ENCODE measurements around the gene GALNT6.
A peak's percentile ranks its signal among the peaks of the same experiment; 100 is the strongest.
"Not testable (repeated sequence)": the region's sequence is repeated elsewhere in the genome, so short reads cannot be mapped to it uniquely, and the experiment has no call there.

GALNT6 gene

DNA sequence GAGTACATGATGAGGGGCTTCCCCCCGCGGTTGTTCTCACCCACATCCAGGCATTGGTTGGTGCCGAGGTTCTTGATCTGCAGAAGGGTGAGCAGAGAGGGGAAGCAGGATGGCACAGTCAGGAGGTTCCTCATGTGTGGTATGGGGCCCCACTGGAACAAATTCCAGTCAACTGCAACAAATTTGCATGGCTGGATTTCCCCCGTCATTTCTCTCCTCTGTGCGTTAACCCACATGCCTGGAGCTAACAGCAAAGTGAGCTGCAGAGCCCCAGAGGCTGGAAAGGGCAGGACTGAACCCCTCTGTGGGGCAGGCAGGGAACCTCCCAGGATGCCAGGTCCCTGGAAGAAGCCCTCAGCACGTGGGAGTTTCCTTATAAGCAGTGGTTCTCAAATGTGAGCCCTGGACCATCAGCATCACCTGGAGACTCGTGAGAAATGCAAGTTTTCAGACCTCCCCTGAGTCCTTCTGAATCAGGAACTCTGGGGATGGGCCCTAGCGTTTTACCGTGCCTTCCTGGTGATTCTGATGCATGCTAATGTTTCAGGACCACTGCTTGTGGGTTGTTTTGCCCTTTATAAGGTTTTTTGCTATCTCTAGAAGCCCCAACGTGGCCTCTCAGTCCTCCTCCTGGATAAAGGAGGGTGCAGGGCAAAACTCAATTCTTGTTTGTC is 33.7 kb downstream of the GALNT6 start:
- no peak for DNase-seq (ENCODE audit: low spot score)

DNA sequence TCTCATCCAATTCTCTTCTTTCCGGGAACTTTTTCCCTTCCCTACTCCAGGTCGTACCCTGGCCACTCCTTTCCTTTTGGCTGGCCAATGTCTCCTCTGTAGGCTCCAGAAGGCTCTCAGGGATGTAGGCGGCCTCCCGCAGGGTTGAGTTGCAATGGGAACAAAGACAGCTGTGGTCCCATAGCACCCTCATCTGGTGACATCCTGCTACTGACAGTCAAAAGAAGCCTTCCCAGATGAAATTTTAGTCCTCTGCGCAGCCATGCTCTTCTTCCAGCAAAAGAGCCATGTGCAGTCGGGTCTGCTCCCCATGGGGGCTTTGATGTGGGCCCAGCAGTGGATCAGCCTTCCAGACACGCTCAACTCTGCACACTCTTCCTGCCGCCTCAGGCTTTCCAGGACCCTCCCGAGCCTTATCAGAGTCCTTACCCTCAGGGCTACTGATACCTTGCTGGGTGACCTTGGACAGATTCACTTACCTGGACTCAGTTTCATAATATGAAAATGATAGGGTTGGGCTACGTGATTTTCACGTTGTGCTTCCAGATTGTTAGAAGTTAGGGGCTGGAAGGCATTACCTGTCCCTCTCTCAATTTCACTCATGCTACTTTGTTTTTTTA is 39.2 kb downstream of the GALNT6 start:
- DNase-seq (ENCODE audit: low spot score) = peak; percentile 55

DNA sequence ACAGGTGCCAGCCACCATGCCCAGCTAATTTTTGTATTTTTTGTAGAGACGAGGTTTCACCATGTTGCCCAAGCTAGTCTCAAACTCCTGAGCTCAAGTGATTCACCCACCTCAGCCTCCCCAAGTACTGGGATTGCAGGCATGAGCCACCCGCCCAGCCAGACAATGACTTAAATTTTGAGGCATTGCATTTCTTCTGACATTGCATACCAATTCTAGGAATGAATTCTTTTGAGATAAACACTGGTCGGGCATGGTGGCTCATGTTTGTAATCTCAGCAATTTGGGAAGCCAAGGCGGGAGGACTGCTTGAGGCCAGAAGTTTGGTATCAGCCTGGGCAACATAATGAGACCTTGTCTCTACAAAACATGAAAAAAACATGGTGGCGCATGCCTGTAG is 42.2 kb downstream of the GALNT6 start:
- DNase-seq (ENCODE audit: low spot score) = peak; percentile 38

DNA sequence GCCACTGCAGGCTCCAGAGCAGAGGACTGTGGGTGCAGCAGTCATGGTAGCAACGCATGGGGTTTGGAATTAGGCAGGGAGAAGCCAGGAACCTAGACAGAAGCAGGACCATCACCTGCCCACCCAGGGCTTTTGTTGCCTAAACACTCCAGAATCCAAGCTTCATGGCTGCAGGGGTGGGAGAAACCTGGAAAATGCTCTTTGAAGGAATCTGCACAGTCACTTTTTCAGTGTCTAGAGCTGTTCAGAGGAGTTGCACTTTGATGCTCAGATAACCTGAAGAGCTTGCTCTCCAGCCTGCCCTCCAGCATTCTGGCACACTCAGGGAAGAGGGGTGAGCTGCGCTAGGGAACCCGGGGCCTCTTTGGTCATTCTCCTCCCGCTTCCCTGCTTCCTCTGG is 43.1 kb downstream of the GALNT6 start:
- DNase-seq (ENCODE audit: low spot score) = no peak

DNA sequence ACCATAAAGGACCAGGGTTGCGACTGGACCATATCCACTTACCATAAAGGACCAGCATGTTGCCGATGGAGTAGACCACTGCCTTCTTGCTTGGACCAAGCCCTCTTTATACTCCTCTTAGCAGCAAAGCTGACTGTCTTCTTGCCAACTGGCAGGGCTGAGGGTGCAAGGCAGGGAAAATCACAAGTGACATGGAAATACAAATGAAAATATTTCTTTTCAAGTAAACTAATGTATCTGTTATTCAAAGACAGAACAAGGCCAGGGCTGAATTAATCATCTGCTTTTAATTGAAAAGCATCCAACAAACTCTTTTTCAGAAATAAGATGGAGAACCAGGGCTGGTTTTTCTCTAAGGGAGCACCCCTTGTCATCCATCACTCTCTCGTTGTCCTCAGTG is 44.6 kb downstream of the GALNT6 start, which contains the start of gene CELA1:
TSS of gene CELA1 (minus strand) at position 99 of the 400 bp plus-strand sequence. CDS start at position 58, 41 bp downstream.
- DNase-seq (ENCODE audit: low spot score) = no peak

DNA sequence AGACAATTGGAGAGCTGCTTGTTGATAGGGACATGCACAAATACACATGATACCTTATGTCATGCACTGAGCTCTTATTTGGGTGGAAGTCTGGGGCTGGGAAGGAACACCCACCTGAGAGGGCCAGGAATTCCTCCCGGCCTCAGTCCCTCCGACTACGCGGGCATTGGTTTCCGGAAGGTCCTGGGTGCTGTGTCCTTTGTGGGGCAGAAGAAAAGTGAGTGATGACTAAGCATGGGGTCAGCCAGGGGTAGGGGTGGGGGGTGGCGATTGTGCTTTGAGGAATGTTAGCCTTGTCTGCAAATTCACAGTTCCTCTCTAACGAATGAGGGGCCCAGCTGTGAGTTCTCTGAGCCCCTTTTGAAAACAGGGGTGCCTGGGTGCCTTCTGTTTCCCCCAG is 45.5 kb downstream of the GALNT6 start:
- DNase-seq (ENCODE audit: low spot score) = peak; percentile 14

DNA sequence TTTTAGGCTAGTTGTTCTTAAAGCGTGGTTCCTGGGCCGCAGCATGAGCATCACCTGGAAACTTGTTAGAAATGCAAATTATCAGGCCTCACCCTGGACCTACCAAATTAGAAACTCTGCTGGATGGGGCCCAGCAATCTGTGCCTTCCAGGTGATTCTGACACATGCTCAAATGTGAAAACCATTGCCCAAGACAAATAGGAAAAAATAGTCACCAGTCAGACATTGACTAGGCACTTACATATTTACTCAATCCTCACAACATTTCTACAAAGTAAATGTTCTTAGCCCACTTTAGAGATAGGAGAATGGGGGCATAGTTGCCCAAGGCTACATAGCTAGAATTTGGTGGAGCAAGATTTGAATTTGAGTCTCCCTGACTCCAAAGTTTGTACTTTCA is 48.0 kb downstream of the GALNT6 start:
- DNase-seq (ENCODE audit: low spot score) = no peak

DNA sequence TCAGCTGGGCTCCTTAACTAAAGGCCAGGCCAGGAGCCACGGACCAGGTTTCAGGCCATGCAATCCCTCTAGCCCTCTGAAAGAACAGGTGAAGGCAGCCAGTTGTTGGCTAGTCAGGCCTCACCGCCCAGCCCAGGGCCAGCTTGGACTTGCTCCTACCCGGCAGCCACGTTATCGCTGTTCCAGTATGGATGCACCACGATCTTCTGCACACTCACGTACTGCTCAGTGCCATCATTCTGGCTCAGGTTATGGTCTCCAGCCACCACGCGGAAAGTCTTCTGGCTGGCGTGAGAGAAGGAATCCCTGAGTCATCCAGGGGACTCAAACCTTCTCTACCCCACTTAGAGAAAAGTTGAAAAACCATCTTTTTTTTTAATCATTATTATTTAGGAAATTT is 48.8 kb downstream of the GALNT6 start:
- no peak for DNase-seq (ENCODE audit: low spot score)

DNA sequence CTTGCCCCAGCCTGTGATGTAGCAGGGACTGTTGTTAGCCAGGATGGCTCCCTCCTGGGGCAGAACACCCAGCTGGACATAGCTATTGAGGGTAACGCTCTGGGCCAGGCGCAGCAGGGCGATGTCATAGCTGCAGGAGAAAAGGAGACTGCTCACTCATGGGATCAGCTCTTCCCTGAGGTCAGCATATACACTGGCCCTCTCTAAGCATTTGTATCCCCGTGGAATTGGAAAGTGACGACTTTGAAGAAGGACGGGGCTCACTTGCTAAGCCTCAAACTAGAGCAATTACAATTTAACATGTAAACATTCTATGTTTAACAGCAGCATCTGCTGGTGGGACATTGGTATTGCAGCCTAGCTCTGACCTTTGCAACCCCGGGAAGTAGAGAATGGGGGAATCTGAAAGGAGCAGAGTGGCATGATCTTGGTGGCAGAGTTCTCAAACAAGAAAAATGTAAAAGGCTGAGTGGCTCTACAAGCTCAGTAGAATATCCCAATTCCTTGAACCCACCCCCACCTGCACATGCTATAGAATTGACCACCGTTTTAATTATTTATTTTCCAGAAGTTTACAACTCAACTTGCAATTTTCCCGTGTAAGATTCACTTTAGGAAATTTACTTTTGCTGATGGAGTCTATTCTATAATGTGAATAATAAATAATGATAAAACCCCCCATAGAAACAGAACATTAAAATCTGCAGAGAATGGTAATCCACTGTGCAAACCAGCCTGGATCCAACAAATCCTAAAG is 49.8 kb downstream of the GALNT6 start:
- DNase-seq (ENCODE audit: low spot score) = peak; percentile 76

DNA sequence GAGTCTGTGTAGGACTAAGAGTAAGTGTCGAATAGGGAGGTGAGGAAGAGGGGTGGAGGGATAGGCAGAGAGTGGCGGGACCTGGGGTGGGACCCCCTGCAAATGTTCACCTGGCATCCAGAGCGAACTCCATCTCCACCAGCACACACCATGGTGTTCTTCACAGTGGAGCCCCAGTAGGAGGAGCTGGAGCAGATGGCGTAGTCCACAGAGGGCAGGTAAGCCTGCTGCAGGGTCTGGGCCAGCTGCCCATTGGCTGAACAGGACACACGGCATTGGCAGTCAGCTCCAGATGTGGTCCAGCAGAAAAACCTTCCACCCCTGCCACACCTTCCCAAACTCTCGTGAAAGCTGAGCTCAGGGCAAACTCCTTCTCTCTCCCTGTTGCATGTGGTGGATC is 51.5 kb downstream of the GALNT6 start:
- DNase-seq (ENCODE audit: low spot score) = no peak

DNA sequence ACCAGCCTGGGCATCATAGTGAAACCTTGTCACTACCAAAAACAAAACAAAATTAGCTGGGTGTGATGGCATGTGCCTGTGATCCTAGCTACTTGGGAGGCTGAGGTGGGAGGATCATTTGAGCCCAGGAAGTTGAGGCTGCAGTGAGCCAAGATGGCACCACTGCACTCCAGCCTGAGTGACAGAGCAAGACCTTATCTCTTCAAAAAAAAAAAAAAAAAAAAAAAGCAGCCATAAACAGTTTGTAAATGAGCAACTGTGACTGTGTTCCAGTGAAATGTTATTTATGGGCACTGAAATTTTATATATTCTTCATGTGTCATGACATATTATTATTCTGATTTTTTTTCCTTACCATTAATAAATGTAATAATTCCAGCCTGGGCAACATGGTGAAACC is 53.9 kb downstream of the GALNT6 start:
- not testable (repeated sequence) for DNase-seq (ENCODE audit: low spot score)

DNA sequence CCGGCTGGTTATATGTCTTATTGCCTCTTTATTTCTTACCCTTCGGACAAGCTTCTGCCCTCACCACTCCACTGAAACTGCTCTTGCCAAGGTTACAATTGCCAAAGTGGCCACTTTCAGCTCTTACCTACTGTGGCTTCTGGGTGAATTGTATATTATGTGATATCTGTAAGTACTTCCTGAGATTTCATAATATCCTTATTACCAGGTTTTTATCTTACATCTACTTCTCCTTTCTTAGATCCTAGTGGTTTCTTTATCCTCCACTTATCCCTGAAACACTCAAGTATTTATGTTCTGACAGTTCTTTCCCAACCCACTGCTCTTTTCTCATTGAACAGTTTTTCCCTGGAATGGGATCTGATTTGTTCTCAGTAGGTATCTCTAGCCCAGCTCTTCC is 55.3 kb downstream of the GALNT6 start:
- no peak for DNase-seq (ENCODE audit: low spot score)

DNA sequence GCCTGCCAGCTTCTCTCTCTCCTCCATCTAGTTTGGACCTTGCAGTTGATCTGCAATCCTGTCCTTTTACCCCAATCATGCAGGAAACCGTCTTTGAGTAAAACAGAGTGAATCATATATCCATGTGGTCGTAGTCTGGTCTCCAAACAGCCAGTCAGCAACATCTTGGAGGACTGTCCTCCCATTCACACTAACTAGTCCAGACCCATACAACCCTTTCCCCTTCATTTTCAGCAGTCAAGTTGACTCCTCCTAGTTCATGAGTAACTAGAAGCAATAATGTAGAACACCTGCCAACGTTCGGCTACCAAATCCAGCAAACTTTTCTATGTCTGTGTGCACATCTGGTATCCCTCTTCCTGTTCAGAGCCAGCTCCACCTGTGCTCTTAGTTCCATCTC is 56.4 kb downstream of the GALNT6 start:
- peak; percentile 18 for DNase-seq (ENCODE audit: low spot score)

DNA sequence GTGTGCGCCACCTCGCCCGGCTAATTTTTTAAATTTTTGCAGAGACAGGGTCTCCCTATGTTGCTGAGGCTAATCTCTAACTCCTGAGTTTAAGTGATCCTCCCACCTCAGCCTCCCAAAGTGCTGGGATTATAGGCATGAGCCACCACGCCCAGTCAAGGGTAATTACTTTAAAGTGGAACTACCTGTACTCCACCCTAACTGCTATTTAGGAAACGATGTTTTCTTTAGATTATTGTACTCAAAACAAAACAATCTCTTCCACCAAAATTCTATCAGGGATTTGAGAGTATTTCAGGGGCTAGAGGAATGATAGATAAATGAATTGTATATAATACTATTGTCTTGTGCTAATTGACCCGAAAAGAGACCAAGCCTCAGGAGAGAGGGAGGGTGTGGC is 57.7 kb downstream of the GALNT6 start:
- no peak for DNase-seq (ENCODE audit: low spot score)

DNA sequence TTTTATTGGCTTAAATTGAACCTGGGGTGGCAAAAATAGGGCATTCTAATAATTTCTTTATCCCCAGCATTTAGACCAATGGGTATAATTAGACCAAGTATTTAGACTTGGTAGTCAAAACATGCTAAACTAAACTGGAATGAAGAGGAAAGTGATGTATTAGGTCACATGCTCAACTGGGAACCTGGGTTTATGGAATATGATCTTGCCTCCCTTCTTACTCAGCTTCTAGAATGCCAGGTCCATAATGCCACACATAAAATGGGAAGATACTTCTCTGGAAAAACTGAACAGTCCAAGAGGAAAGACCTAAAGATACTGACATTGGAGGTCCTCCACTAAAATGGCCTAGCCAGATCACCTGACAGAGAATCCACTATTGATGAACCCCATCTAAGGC is 61.0 kb downstream of the GALNT6 start:
- no peak for DNase-seq (ENCODE audit: low spot score)

DNA sequence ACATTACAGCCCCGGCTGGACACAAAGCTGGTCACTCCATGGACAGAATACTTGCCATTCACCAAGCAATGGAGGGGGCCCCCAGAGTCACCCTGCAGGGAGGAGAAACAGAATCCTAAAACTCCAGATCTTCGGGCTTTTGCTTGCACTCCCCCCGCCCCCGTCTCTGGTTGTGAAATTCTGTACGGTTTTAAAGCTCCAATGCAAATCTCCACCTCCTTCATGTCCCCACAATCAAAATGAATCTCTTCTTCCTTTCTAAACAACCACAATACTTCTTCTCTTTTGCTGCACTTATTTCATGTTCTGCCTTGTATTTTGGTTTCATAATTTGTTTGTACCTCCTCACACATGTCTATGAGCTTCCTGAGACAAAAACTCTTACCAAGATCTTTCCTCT is 61.5 kb downstream of the GALNT6 start:
- no peak for DNase-seq (ENCODE audit: low spot score)

DNA sequence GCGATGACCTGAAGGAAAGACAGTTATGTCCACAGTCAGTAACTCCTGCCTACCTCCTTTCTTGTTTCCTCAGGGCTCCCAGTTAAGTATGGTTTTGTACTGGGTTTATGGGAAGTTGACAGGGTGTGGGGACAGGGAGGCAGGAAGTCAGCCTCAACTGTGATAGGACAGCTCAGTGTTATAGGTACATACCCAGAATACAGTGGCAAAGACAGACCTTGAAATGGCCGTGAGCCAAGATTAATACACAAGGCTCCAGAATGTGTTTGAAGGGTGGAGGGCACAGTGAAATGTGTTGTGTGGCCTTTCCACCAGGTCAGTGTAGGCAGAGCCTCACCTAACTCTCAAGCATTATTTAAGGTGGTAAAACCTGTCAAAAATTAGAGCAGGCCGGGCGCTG is 62.6 kb downstream of the GALNT6 start:
- no peak for DNase-seq (ENCODE audit: low spot score)

DNA sequence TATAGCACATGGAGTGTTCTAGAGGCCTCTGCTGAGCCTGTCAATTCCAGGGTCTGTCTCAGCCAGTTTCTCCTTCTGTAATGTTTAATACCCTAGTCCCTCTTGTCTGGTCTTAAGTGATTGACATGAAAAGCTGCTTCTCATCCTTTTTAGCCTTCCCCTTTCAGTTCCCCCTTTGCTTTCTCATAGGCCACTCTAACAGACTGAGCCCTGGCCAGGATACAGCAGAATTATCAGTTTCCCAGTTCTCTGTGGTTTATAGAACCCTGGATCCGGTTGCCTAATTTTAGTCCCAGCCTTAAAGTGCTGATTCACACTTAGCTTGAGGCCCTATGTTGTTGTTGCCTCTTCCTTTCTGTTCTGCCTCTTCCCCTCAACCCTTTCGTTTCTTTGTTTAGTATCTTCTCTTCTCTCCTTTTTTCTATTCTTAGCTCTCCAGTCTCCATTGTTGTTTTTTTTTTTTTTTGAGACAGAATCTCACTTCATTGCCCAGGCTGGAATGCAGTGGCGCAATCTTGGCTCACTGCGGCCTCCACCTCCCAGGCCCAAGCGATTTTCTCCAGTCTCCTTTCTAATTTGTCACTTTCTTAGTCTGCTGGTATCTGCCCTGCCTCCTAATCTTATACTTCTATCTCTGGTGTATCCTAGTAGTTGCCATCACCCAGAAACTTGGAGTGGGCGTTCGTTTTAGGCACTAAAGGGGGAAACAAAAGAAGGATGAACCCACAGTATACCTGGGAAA is 64.3 kb downstream of the GALNT6 start:
- peak; percentile 12 for DNase-seq (ENCODE audit: low spot score)

DNA sequence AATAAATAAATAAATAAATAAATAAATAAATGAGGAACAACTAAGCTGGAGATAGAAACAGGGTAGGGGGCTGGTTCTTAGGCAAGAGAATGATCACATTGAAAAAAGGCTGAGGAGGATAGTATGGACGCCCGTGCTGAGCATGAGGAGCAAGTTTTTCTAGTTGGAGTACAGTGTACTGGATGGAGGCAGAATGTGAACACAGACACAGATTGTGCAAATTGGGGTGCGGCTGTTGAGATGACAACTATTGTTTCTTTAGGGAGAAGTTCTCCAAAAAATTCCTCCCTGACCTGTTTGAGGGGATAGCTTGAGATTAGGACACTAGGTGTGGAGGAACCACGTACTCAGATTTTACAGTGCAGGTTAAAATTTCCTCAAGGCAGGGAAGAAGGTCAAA is 66.3 kb downstream of the GALNT6 start:
- no peak for DNase-seq (ENCODE audit: low spot score)

DNA sequence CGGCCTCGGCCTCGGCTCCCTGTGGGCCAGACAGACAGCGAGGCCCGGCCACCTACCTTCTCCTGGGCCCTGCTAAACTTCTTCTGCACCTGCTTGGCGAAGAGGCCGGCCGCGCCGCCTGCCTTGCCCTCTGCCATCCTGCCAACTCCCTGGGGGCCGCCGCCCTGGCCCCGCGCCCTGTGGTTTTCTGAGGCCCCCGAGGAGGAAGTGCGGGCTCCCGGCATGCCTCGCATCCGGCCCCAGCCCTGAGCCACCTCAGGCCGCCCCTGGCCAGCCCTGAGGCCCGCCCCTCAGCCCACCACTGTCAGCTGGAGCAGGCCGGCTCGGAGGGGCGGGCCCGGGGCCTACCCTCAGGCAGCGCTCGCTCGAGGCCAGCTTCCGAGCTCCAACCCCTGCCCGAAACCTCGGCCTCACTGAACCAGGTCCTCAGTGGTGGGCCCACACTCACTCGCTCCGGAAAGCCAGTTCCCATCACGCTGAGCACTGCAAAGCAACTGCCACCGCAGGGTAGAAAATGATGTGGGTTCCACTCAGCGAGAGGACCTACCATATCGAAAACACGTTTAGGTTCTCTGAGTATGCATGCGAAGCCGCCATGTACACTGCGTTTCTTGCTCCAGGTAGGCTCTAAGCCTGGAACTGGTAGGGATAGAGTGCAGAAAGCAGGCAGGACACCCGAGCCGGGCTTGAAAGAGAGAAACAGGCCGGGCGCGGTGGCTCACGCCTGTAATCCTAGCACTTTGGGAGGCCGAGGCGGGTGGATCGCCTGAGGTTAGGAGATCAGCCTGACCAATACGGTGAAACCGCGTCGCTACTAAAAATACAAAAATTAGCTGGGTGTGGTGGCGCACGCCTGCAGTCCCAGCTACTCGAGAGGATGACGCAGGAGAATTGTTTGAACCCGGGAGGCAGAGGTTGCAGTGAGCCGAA is 67.0 kb downstream of the GALNT6 start, which contains the start of gene BIN2:
TSS of gene BIN2 (minus strand) at position 209 of the 930 bp plus-strand sequence. CDS start at position 137, 72 bp downstream.
- no peak for DNase-seq (ENCODE audit: low spot score)

DNA sequence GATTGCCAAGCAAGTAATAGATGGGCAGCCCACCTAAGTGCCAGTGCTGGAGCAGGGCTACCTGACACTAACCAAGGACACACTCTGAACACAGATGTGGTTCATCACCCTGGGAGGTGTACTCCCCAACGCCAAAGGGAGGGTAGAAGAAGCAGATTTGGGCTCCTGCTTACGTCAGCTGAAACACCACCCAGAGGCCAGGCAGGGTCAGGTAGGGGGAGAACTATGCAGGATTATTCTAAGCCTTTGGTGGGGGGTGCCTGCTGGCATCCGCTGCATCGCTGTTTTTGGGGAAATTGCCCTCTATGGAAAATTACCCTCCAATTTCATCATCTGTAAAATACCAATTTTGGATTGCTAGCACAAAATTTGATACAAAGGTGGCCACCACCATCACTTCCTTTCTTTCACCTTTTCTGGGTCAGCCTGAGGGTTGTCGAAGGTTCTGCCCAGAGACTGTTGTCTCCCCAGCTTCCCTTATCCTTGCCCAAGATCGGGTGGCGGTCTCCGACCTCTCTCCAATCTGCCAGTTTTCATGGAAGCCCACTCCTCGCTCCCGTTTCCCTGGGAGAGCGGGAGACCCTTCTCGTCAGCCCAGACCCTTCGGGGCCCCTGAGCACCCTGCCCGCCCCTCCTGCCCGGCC is 67.8 kb downstream of the GALNT6 start:
- DNase-seq (ENCODE audit: low spot score) = no peak
